GM12878 (cell line): ENCODE data around the gene GALNT16. TPM values are rescaled to one million over a fixed set of nuclear protein-coding genes. Genes with fewer than 3 reads are reported as not detected.

Experiments
- BMI1 ChIP-seq: fragments of 450-650 bp; IDR thresholded peaks from 2 replicates; pipeline ENCODE4 v1.6.1; 2016; ENCODE audit warnings: mild to moderate bottlenecking, moderate library complexity, borderline replicate concordance
- BRCA1 ChIP-seq: IDR thresholded peaks from 2 replicates; pipeline ENCODE4 v1.6.1; 2011; ENCODE audit warnings: low read depth, low read length, improper control_type of control experiment
- EED ChIP-seq: sonication (generic); IDR thresholded peaks from 2 replicates; pipeline ENCODE4 v1.6.1; 2016; ENCODE audit warnings: antibody characterized with exemption, low read depth
- KDM1A ChIP-seq: fragments of 200-600 bp; sonication (generic); IDR thresholded peaks from 2 replicates; pipeline ENCODE4 v1.6.1; 2016; ENCODE audit warnings: borderline replicate concordance
- NFXL1 ChIP-seq: fragments of 450-650 bp; IDR thresholded peaks from 2 replicates; pipeline ENCODE4 v1.6.1; 2017; ENCODE audit warnings: antibody characterized with exemption, mild to moderate bottlenecking, borderline replicate concordance
- SMAD5 ChIP-seq: IDR thresholded peaks from 2 replicates; pipeline ENCODE4 v1.6.1; 2016; ENCODE audit warnings: antibody characterized with exemption, low read depth
- STAT3 ChIP-seq: IDR thresholded peaks from 2 replicates; pipeline ENCODE4 v1.6.1; 2011; ENCODE audit warnings: low read depth, low read length, improper control_type of control experiment
- WRNIP1 ChIP-seq: IDR thresholded peaks from 2 replicates; pipeline ENCODE4 v1.6.1; 2011; ENCODE audit warnings: low read depth, low read length, improper control_type of control experiment, borderline replicate concordance
- polyA plus RNA-seq, 11 experiments: library from polyadenylated mRNA; depleted of rRNA in 4 of 11; unstranded in 6 of 11; stranded (reverse) in 5 of 11; fragments of >200 nt; fragmentation: Nextera tagmentation in 4 of 11; fragmentation: Illumina TruSeq in 1 of 11; extraction: Ambion mirVana in 4 of 11; extraction: Trizol in 1 of 11; gene quantifications; 1 replicate in 1 of 11; 2 replicates in 10 of 11; pipeline versions ENCODE4 v1.2.1 to v1.2.3, GENCODE V29; 2011 to 2016; ENCODE audit warnings: inconsistent platforms in 2 of 11, missing spikeins in 2 of 11, low read depth in 1 of 11
- total RNA-seq, 4 experiments: library from RNA; depleted of rRNA in 3 of 4; stranded (reverse); fragments of >200 nt in 3 of 4; fragmentation: Illumina TruSeq in 1 of 4; extraction: Trizol in 1 of 4; gene quantifications; 2 replicates each; pipeline versions ENCODE4 v1.2.1 to v1.2.3, GENCODE V29; 2013 to 2021
- TF ChIP-seq, protein P1 (sequence below): fragments of 450-650 bp; IDR thresholded peaks from 2 replicates; pipeline ENCODE4 v1.6.1; 2017; ENCODE audit warnings: low read depth, mild to moderate bottlenecking, moderate library complexity
- TF ChIP-seq, protein P2 (sequence below): fragments of 450-650 bp; IDR thresholded peaks from 2 replicates; pipeline ENCODE4 v1.6.1; 2017; ENCODE audit warnings: mild to moderate bottlenecking, low read depth, inconsistent platforms; ENCODE audit not compliant: poor library complexity, severe bottlenecking
- TF ChIP-seq, protein P3 (sequence below): fragments of 450-650 bp; IDR thresholded peaks from 2 replicates; pipeline ENCODE4 v1.6.1; 2017; ENCODE audit warnings: mild to moderate bottlenecking, moderate library complexity
- TF ChIP-seq, protein P4 (sequence below): IDR thresholded peaks from 2 replicates; pipeline ENCODE4 v1.6.1; 2012; ENCODE audit warnings: mild to moderate bottlenecking, low read depth, low read length
- TF ChIP-seq, protein P5 (sequence below): fragments of 450-650 bp; conservative IDR thresholded peaks from 2 replicates; pipeline ENCODE4 v1.6.1; 2017; ENCODE audit warnings: mild to moderate bottlenecking, moderate library complexity

The GALNT16 gene
- total and polyA plus RNA-seq, 10 of the 15 experiments (the other 5 are each of a cell fraction or from before 2014, with no cell fraction given) = under 0.01 to 0.08 (median 0.03) TPM; not detected in 3

DNA sequence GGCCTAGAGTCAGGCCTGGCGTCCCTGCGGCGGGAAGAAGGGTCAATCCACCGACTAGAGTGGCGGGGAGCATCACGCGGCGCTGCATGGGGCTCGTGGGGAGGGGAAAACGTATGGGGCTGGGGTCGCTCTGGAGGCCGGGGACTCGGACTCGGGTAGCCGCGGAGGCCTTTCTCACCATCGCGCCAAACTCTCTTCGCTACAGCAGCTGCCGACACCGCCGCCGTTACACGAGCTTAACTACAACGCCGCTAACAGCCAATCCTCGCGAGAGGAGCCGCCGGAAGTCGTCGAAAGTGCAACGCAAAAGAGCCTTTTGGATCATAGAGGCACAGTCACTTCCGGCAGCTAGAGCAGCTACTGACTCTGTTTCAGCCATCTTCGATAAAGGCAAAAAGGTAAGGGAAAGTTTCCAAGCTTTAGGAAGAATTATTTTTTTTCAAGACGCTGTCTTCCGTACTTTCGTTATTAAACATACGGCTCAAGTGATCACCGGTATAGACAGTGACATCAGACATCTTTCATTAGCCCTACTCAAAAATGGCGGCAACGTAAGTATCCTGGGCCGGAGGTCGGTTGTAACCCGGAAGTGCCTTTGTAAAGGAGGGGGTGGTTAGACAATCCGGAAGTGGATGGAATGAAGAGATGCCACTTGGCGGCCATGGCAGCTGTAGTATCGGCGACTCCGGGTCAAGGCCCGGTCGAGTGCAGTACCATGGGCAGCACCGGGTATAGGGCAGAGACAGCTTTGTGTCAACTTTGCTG is 138.3 kb downstream of the GALNT16 start, which contains the start of the genes ERH and SLC39A9 (continued):
- TF ChIP-seq, protein P1, sequence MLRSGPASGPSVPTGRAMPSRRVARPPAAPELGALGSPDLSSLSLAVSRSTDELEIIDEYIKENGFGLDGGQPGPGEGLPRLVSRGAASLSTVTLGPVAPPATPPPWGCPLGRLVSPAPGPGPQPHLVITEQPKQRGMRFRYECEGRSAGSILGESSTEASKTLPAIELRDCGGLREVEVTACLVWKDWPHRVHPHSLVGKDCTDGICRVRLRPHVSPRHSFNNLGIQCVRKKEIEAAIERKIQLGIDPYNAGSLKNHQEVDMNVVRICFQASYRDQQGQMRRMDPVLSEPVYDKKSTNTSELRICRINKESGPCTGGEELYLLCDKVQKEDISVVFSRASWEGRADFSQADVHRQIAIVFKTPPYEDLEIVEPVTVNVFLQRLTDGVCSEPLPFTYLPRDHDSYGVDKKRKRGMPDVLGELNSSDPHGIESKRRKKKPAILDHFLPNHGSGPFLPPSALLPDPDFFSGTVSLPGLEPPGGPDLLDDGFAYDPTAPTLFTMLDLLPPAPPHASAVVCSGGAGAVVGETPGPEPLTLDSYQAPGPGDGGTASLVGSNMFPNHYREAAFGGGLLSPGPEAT = peak; percentile 81
- no peak for TF ChIP-seq NFXL1
- 0 out of 2 replicates have a peak, but pooled peaks have one; percentile 37 for TF ChIP-seq STAT3
- TF ChIP-seq, protein P2, sequence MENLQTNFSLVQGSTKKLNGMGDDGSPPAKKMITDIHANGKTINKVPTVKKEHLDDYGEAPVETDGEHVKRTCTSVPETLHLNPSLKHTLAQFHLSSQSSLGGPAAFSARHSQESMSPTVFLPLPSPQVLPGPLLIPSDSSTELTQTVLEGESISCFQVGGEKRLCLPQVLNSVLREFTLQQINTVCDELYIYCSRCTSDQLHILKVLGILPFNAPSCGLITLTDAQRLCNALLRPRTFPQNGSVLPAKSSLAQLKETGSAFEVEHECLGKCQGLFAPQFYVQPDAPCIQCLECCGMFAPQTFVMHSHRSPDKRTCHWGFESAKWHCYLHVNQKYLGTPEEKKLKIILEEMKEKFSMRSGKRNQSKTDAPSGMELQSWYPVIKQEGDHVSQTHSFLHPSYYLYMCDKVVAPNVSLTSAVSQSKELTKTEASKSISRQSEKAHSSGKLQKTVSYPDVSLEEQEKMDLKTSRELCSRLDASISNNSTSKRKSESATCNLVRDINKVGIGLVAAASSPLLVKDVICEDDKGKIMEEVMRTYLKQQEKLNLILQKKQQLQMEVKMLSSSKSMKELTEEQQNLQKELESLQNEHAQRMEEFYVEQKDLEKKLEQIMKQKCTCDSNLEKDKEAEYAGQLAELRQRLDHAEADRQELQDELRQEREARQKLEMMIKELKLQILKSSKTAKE = peak; percentile 91
- TF ChIP-seq, protein P3, sequence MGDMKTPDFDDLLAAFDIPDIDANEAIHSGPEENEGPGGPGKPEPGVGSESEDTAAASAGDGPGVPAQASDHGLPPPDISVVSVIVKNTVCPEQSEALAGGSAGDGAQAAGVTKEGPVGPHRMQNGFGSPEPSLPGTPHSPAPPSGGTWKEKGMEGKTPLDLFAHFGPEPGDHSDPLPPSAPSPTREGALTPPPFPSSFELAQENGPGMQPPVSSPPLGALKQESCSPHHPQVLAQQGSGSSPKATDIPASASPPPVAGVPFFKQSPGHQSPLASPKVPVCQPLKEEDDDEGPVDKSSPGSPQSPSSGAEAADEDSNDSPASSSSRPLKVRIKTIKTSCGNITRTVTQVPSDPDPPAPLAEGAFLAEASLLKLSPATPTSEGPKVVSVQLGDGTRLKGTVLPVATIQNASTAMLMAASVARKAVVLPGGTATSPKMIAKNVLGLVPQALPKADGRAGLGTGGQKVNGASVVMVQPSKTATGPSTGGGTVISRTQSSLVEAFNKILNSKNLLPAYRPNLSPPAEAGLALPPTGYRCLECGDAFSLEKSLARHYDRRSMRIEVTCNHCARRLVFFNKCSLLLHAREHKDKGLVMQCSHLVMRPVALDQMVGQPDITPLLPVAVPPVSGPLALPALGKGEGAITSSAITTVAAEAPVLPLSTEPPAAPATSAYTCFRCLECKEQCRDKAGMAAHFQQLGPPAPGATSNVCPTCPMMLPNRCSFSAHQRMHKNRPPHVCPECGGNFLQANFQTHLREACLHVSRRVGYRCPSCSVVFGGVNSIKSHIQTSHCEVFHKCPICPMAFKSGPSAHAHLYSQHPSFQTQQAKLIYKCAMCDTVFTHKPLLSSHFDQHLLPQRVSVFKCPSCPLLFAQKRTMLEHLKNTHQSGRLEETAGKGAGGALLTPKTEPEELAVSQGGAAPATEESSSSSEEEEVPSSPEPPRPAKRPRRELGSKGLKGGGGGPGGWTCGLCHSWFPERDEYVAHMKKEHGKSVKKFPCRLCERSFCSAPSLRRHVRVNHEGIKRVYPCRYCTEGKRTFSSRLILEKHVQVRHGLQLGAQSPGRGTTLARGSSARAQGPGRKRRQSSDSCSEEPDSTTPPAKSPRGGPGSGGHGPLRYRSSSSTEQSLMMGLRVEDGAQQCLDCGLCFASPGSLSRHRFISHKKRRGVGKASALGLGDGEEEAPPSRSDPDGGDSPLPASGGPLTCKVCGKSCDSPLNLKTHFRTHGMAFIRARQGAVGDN = peak; percentile 59; the same call in 1 of the 2 replicates
- TF ChIP-seq BRCA1 = peak; percentile 85
- TF ChIP-seq EED = no peak
- TF ChIP-seq SMAD5 = peak; percentile 32
- no peak for TF ChIP-seq WRNIP1
- TF ChIP-seq, protein P4, sequence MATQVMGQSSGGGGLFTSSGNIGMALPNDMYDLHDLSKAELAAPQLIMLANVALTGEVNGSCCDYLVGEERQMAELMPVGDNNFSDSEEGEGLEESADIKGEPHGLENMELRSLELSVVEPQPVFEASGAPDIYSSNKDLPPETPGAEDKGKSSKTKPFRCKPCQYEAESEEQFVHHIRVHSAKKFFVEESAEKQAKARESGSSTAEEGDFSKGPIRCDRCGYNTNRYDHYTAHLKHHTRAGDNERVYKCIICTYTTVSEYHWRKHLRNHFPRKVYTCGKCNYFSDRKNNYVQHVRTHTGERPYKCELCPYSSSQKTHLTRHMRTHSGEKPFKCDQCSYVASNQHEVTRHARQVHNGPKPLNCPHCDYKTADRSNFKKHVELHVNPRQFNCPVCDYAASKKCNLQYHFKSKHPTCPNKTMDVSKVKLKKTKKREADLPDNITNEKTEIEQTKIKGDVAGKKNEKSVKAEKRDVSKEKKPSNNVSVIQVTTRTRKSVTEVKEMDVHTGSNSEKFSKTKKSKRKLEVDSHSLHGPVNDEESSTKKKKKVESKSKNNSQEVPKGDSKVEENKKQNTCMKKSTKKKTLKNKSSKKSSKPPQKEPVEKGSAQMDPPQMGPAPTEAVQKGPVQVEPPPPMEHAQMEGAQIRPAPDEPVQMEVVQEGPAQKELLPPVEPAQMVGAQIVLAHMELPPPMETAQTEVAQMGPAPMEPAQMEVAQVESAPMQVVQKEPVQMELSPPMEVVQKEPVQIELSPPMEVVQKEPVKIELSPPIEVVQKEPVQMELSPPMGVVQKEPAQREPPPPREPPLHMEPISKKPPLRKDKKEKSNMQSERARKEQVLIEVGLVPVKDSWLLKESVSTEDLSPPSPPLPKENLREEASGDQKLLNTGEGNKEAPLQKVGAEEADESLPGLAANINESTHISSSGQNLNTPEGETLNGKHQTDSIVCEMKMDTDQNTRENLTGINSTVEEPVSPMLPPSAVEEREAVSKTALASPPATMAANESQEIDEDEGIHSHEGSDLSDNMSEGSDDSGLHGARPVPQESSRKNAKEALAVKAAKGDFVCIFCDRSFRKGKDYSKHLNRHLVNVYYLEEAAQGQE = peak; percentile 62; the same call in 1 of the 2 replicates
- no peak for TF ChIP-seq BMI1
- TF ChIP-seq, protein P5, sequence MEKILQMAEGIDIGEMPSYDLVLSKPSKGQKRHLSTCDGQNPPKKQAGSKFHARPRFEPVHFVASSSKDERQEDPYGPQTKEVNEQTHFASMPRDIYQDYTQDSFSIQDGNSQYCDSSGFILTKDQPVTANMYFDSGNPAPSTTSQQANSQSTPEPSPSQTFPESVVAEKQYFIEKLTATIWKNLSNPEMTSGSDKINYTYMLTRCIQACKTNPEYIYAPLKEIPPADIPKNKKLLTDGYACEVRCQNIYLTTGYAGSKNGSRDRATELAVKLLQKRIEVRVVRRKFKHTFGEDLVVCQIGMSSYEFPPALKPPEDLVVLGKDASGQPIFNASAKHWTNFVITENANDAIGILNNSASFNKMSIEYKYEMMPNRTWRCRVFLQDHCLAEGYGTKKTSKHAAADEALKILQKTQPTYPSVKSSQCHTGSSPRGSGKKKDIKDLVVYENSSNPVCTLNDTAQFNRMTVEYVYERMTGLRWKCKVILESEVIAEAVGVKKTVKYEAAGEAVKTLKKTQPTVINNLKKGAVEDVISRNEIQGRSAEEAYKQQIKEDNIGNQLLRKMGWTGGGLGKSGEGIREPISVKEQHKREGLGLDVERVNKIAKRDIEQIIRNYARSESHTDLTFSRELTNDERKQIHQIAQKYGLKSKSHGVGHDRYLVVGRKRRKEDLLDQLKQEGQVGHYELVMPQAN = peak; percentile 82; the same call in 1 of the 2 replicates
- no peak for TF ChIP-seq KDM1A
